Fibroblast of pulmonary artery (primary cell): ENCODE results near the gene UBE2H.
A peak's percentile ranks its signal among the peaks of the same experiment; 100 is the strongest.
"Not testable (repeated sequence)": the region's sequence is repeated elsewhere in the genome, so short reads cannot be mapped to it uniquely, and the experiment has no call there.

Experiments
- DNase-seq: peaks from one replicate; pipeline ENCODE4 v3.0.0-alpha.2; 2010; ENCODE audit warnings: low read depth
- H3K4me3 ChIP-seq: replicated peaks from 2 replicates; pipeline ENCODE4 v1.5.1; 2011; ENCODE audit warnings: low read depth, mild to moderate bottlenecking, control low read depth, low read length, moderate library complexity
- CTCF ChIP-seq: IDR thresholded peaks from 2 replicates; pipeline ENCODE4 v1.5.1; 2011; ENCODE audit warnings: mild to moderate bottlenecking, control low read depth, low read length, inconsistent platforms; ENCODE audit errors: missing control alignments

The UBE2H gene

GRCh38 chr7:129865093-129865924 lies 87.5 kb downstream of the UBE2H start:
- no peak for DNase-seq
- TF ChIP-seq CTCF, result no peak
- H3K4me3 ChIP-seq, result no peak overlapping the region

GRCh38 chr7:129864676-129865075 lies 88.1 kb downstream of the UBE2H start:
- H3K4me3 ChIP-seq, DNase-seq: not testable (repeated sequence)

- no peak overlapping the region for H3K4me3 ChIP-seq
- peak; percentile 77 for DNase-seq
- TF ChIP-seq CTCF, result no peak
Observed at GRCh38 chr7:129864042-129864441, 88.7 kb downstream of the UBE2H start.

GRCh38 chr7:129862682-129863081 lies 90.1 kb downstream of the UBE2H start:
- DNase-seq, result no peak
- no peak for TF ChIP-seq CTCF
- H3K4me3 ChIP-seq, result no peak overlapping the region

GRCh38 chr7:129860784-129861183 lies 92.0 kb downstream of the UBE2H start:
- not testable (repeated sequence) for H3K4me3 ChIP-seq, DNase-seq

- H3K4me3 ChIP-seq, result no peak overlapping the region
- TF ChIP-seq CTCF, result no peak
- peak; percentile 52 for DNase-seq
Observed at GRCh38 chr7:129859183-129859582, 93.6 kb downstream of the UBE2H start.

GRCh38 chr7:129858490-129858889 lies 94.3 kb downstream of the UBE2H start:
- H3K4me3 ChIP-seq, result no peak overlapping the region
- no peak for DNase-seq
- no peak for TF ChIP-seq CTCF

- no peak overlapping the region for H3K4me3 ChIP-seq
- no peak for DNase-seq
- no peak for TF ChIP-seq CTCF
Observed at GRCh38 chr7:129857313-129857712, 95.4 kb downstream of the UBE2H start.
